ENCODE results near the gene LALBA.
"Not testable (repeated sequence)": the region's sequence is repeated elsewhere in the genome, so short reads cannot be mapped to it uniquely, and the experiment has no call there.

LALBA gene

GRCh38 chr12:48569946-48570345 is at the start of gene LALBA:
Gene LALBA, minus strand, starts transcription at chr12:48570046. Its CDS starts 26 bp downstream, at chr12:48570020.
- no peak for DNase-seq (ENCODE audit: low read depth in 3 of 3)

DNA sequence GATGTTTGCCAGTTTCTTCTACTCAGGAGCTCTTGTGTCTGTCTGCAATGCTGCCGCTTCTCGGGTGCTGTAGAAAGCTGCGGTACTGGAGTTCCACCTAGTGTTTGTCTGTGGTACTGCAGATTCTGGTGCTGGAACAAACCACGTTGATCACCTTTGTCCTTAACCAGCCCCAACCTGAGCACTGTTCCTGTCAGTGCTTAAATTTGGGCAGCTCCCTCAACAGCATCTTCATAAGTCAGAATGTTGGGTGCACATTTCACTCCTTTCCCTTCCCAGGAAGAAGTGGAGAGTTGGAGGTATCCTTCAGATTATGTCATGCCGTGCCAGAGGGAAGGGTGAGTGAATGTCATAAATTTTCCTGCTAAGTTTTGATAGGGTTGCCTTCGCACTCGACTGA is 48.7 kb upstream of the LALBA start:
- peak; percentile 46 to 74 (median 63) for DNase-seq (ENCODE audit: low read depth in 3 of 3)

DNA sequence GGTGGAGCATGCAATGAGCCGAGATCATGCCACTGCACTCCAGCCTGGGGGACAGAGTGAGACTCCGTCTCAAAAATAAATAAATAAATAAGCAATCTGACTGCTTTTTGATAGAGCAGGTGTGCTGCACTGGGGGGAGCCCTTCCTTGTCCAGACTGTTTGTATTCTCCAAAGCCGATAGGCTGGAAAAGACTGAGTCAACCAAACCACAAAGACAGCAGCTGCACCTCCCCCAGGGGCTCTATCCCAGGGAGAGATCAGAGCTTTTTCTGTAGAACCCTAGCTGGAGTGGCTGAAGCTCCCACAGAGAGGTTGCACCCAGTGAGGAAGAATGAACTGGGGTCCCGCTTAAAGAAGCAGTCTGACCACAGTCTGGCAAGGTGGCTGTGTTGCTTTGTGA is 45.8 kb upstream of the LALBA start:
- DNase-seq (ENCODE audit: low read depth in 3 of 3), result no peak

DNA sequence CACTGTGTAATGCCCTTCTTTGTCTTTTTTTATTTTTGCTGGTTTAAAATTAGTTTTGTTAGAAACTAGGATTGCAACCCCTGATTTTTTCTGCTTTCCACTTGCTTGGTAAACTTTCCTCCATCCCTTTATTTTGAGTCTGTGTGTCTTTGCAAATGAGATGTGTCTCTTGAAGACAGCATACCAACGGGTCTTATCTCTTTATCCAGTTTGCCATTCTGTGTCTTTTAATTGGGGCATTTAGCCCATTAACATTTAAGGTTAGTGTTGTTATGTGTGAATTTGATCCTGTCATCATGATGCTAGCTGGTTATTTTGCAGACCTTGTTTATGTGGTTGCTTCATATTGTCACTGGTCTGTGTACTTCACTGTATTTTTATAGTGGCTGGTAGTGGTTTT is 43.5 kb upstream of the LALBA start:
- no peak for DNase-seq (ENCODE audit: low read depth in 3 of 3)

GRCh38 chr12:48602192-48602989 is 32.5 kb upstream of the LALBA start:
- no peak for DNase-seq (ENCODE audit: low read depth in 3 of 3)

- no peak for DNase-seq (ENCODE audit: low read depth in 3 of 3)
Measured at GRCh38 chr12:48601013-48601756, 31.3 kb upstream of the LALBA start.

DNA sequence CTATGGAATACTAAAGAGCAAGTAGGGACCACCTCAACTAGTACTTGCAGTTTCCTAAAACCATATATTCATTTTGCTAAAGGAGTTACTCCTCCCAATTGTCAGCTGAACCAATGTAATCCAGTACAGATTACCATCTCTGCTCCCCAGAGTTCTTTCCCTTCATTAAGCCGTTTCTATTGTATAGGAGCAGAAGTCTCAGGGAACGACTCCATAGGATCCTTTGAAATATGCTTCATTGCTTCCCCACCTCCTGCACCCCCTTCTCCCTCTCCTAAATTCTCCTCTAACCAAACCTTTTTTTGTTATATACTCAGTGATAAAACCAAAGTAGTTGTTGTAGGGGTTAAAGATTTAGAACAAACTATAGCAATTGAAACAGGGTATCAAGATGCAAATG is 30.7 kb upstream of the LALBA start:
- DNase-seq (ENCODE audit: low read depth in 3 of 3), result no peak

DNA sequence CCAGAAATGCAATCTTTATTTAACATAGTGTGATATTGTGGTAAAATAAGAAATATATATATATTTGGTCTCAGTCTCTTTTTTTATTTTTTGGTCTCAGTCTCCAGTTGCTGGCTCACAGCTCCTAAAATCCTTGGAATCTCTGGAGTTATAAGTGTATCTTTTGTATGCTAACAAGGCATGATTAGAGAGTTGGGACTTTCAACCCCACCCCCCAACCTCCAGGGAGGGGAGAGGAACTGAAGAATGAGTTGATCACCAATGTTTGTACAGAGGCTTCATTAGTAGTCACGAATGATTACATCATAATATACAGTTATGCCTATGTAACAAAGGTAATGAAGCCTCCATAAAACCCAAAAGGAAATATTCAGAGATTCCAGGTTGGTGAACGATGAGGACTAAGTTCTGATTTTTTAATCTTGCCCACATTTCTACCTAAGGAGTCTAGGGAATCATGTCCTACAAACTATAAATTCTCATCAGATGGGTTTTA is 22.8 kb upstream of the LALBA start:
- no peak for DNase-seq (ENCODE audit: low read depth in 3 of 3)

DNA sequence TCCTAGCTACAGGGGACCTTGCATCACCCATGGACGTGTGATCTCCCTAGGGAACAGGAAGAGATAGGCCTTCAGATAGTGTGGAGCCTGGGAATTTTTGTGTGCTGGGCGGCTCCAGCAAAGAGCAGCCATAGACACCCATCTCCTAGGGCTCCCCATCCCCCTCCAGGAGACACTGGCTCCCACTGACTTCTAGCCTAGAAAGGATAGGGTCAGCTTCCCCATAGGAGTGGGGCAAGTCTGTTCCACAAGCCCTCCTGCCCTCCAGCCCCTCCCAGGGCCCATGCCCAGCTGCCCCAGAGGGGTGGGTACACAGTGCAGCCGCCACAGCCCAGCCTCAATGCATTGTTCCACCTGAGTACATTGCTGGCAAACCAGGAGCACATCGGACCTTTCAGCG is 16.5 kb upstream of the LALBA start:
- DNase-seq (ENCODE audit: low read depth in 3 of 3), result no peak

GRCh38 chr12:48583728-48584127 is 13.9 kb upstream of the LALBA start:
- DNase-seq (ENCODE audit: low read depth in 3 of 3), result no peak

DNA sequence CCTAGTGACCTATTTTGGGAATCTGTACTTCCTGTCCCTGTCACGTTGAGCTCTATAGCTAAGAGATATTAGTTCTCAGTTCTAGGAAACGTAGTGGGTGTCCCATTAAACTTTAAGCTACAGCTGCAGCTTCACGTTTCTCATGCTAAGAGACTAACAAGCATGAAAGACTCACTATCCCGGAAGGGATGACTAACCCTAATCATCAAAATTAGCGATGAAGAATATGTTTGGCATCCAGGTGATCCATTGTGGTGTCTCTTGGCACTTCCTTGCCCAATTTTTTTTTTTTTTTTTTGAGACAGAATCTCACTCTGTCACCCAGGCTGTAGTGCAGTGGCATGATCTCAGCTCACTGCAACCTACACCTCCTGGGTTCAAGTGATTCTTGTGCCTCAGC is 11.0 kb upstream of the LALBA start:
- DNase-seq (ENCODE audit: low read depth in 3 of 3), result no peak

DNA sequence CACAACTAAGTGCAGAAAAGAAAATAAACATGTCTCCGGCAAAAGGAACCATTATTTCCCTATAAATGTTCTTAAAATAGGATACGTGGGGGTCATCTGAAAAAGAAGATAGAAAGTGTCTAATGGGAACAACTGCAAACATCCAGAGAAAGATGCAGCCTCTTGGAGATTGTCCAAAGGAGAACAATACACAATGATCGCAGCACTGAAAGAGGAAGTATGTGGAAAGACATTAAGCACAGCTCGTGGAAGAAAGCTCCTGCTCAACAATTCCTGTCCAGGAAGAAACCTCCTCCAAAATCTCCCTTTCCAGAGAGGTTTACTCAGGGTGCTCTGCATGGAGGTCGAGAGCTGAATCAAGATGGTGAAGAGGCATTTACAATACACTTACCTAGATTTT is 2.5 kb upstream of the LALBA start:
- DNase-seq (ENCODE audit: low read depth in 3 of 3), result no peak

- no peak for DNase-seq (ENCODE audit: low read depth in 3 of 3)
Measured at GRCh38 chr12:48567731-48568130, 2.1 kb downstream of the LALBA start.

DNA sequence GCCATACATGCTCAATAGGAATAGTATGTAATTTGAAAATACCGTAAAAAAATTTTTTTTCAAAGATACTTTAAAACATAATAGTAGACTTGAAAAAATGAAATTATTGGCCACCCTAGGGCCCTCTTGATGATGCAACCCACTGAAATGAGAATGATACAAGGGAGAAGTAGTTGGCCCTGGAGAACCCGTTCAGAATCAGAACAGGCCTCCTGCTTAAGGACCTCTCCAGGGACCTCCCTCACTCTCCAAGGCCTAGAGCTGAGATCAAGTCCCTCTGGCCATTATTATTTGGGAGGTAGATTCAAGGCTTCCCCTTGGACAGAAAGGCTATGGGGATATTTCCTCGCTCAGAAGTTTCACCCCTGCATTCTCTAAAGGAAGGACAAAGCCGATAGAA is 11.9 kb downstream of the LALBA start:
- DNase-seq (ENCODE audit: low read depth in 3 of 3), result no peak

GRCh38 chr12:48556631-48557030 is 13.2 kb downstream of the LALBA start:
- DNase-seq (ENCODE audit: low read depth in 3 of 3), result no peak

DNA sequence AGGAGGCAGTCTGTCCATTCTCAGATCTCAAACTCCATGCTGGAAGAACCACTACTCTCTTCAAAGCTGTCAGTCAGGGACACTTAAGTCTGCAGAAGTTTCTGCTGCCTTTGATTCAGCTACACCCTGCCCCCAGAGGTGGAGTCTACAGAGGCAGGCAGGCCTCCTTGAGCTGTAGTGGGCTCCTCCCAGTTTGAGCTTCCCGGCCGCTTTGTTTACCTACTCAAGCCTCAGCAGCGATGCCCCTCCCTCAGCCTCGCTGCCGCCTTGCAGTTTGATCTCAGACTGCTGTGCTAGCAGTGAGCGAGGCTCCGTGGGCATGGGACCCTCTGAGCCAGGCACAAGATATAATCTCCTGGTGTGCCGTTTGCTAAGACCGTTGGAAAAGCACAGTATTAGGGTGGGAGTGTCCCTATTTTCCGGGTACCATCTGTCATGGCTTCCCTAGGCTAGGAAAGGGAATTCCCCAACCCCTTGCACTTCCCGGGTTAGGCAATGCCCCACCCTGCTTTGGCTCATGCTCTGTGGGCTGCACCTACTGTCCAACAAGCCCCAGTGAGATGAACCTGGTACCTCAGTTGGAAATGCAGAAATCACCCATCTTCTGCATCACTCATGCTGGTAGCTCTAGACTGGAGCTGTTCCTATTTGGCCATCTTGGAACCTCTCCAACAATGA is 16.0 kb downstream of the LALBA start:
- DNase-seq (ENCODE audit: low read depth in 3 of 3), result not testable (repeated sequence)

DNA sequence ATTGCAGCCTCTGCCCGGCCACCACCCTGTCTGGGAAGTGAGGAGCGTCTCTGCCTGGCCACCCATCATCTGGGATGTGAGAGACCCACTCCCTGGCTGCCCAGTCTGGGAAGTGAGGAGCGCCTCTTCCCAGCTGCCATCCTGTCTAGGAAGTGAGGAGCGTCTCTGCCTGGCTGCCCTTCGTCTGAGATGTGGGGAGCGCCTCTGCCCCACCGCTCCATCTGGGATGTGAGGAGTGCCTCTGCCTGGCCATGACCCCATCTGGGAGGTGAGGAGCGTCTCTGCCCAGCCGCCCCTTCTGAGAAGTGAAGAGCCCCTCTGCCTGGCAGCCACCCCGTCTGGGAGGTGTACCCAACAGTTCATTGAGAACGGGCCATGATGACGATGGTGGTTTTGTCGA is 18.2 kb downstream of the LALBA start:
- not testable (repeated sequence) for DNase-seq (ENCODE audit: low read depth in 3 of 3)

- not testable (repeated sequence) for DNase-seq (ENCODE audit: low read depth in 3 of 3)
Measured at GRCh38 chr12:48547012-48547411, 22.8 kb downstream of the LALBA start.

- no peak for DNase-seq (ENCODE audit: low read depth in 3 of 3)
Measured at GRCh38 chr12:48545833-48546469, 23.9 kb downstream of the LALBA start.

DNA sequence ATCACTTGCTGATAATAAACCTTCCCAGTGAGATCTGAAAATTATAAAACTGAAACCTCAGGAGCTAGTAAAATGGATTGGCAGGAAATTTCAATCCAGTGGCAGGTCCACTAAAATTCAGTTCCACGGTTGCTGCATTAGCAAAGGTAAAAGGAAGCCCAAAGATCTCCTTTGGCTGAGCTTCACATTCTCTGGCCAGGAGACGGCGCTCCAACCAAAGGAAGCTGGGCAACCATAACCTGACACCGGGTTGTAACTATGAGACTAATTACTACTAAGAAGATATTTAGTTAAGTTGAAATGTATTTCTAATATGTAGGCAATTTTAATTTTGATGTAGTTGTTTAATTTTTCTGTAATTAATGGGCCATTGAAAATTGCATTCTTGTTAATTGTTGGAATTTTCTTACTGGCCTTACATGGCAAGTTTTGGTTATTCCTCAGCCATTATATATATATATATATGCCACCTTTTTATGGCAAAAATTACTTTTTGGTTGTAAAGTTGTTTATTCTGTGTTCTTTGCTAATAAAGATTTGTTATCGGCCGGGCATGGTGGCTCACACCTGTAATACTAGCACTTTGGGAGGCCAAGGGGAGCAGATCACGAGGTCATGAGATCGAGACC is 27.4 kb downstream of the LALBA start:
- peak; percentile 24 to 43 (median 30) for DNase-seq (ENCODE audit: low read depth in 3 of 3)

DNA sequence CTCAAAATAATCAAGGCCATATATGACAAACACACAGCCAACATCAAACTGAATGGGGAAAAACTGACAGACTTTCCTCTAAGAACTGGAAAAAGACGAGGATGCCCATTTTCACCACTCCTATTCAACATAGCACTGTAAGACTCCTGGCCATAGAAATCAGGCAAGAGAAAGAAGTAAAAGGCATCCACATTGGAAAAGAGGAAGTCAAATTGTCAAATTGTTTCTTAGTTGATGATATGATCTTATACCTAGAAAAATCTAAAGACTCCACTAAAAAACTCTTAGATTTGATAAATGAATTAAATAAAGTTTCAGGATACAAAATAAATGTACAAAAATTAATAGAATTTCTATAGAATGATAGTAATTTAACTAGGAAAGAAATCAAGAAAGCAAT is 33.2 kb downstream of the LALBA start:
- DNase-seq (ENCODE audit: low read depth in 3 of 3), result no peak
